Activated T-cell treated with anti-CD3 and anti-CD28 coated beads for 24 hours (primary cell): Measurements from ENCODE around the gene LAMC3.

ENCODE experiments used
- DNase-seq: peaks from one replicate; pipeline ENCODE4 v3.0.0-alpha.2; 2020; ENCODE audit warnings: low read depth

The LAMC3 gene

DNA sequence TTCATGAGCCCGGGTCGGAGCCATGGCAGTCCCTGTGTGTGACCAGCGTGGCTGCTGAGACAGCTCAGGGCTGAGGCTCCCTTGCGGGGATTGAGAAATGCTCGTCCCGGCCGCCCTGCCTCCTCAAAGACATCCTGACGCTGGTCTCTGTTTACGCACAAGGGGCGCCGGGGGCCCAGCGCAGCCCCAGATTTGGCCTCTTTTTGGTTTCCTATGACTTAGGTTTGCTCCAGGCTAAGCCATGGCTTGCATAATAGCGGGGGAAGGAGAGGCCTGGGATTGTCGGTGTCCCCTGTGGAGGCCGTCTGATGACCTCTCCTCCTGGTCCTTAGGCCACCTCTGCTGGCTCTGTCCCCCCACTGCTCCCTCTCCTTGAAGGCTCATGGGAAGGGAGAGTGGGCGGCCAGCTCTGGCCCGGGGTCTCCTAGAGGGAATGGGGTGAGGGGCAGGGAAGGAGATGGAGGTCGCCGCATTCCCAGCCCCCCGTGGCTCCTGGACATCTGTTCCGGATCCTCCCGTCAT is 3.5 kb downstream of the LAMC3 start:
- no peak for DNase-seq

DNA sequence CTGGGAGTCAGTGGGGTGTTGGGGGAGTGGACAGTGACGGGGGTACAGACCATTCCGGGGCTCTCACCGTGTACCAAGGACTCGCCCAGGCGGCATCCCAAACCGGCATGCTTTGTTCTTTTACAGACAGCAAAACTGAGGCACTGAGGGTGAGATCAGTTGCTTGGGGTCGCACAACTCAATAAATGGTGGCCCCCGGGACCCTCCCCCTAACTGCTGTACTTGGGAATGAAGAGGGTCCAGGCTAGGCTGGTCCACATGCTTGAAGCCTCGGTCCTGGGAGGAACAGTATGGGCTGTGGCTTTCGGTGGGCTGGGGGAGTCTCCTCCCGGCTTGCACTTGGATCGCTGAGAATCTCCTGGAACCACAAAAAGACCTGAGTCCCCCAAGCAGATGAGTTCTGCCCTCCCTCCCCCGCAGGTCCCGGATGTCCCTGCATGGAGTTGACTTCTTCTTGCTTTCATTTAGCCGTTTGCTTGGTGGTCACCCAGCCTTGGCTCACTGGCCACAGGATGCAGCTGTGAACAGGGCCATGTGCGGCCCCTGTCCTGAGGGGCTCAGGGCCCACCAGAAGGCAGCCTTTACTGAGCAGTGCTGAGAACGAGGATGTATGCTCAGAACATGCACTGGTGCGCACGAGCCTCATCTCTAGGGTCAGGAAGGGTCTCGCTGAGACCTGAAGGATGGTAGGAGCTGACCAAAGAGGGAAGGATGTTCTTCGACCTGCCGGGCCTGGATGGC is 4.2 kb downstream of the LAMC3 start:
- DNase-seq = no peak

DNA sequence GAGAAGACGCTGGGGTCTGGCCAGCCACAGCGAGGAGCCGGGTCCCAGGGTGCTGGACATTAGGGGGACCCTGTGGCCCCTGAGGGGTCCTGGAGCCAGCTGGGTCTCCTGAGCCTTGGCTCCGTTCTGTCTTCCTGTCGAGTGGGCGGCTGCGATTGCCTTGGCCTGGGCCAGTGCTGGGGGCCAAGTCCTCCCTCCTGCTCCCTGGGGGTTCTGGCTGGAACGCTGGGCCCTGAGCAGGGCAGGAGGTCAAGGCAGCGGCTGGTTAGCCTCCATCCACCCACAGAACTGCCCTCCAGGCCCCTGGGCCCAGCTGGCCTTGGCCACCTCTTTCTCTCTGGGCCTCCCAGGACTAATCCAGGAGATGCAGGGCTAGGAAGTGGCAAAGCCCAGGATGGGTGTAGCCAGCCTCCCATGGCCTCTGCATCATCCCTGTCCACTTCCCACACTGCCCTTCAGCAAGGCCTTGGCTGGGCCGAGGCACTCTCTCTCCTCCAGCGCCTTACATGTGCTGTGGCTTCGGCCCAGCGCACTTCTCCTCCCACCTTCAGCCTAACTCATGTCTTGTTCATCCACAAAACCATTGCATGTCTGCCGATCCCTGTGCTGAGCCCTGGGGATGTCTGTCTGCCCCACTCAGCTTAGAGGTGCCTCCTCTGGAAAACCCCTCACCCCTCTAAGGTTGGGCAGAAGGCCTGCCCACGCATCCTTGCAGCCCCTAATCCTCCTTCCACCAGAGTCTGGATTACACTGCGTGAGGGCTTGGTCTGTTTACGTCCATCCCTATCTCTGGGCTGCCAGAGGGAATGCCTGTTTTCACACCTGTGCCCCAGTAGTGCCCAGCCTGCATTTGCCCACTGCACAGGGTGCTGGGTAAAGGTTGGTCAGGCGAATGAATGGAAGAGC is 5.0 kb downstream of the LAMC3 start:
- no peak for DNase-seq

DNA sequence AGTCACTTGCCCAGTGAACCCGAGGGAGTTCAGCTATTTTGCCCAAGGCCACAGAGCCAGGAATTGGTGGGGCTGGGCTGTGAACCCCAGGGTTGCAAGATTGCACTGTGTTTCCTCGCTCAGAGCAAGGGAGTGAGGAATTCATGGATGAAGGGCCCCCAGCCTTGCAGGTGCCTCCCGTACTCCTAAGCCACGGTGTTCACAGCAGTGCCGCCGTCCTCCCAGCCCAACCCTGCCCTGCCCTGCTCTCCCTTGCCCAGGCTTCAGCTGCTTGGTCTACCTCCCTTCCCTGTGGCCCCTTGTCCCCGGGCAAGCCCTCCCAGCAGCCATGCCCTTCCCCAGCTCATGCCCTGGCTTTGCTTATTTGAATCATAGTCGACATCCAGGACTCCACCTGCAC is 6.1 kb downstream of the LAMC3 start:
- DNase-seq = no peak

DNA sequence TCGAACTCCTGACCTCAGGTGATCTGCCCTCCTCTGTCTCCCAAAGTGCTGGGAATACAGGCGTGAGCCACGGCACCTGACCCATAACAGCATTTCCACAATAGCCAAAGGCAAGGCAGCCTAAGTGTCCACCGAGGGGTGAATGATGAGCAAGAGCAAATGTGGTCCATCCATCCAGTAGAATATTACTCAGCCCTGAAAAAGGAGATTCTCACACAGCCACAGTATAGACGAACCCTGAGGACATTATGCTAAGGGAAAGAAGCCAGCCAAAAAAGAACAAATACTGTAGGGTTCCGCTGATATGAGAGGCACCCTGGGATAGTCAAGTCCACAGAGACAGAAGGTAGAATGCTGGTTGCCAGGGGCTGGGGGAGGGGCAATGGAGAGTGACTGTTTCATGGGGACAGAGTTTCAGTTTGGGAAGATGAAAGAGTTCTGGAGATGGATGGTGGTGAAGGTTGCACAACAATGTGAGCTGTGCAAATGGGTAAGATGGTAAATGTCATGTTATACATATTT is 7.0 kb downstream of the LAMC3 start:
- DNase-seq = no peak

DNA sequence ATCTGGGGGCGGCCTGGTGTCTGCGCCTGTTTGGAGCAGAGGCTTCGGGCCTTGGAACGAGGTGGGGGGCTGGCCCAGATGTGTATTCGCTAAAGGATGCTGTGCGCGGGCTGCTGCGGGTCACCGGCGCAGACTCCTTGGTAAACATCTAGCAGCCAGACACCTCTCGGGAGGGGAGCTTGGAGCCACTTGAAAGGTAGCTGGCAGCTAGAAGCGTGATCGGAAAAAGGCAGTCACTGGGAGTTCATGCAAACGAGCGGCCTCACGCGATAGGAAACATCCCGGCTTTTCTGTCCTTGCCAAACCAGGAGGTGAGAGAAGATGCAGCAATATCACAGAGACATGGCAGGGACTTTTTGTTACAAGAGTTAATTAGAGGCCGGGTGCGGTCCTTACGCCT is 8.1 kb downstream of the LAMC3 start:
- no peak for DNase-seq

DNA sequence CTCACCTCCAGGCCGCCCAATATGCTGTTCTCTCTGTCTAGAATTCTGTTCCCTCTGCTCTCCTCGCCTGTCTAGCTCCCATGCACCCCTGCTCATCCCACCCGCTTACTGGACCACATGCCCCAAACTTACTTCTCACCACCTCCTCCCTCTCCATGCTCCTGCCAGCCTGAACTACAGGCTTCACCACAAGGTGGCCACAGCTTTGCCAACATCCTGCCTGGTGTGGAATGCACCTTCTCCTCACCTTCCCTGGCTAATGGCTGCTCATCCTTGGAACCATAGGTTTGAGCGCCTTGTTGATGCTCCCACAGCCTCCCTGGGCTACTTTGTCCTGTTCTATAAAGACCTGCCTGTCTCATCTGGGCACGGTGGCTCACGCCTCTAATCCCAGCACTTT is 9.6 kb downstream of the LAMC3 start:
- DNase-seq = no peak

DNA sequence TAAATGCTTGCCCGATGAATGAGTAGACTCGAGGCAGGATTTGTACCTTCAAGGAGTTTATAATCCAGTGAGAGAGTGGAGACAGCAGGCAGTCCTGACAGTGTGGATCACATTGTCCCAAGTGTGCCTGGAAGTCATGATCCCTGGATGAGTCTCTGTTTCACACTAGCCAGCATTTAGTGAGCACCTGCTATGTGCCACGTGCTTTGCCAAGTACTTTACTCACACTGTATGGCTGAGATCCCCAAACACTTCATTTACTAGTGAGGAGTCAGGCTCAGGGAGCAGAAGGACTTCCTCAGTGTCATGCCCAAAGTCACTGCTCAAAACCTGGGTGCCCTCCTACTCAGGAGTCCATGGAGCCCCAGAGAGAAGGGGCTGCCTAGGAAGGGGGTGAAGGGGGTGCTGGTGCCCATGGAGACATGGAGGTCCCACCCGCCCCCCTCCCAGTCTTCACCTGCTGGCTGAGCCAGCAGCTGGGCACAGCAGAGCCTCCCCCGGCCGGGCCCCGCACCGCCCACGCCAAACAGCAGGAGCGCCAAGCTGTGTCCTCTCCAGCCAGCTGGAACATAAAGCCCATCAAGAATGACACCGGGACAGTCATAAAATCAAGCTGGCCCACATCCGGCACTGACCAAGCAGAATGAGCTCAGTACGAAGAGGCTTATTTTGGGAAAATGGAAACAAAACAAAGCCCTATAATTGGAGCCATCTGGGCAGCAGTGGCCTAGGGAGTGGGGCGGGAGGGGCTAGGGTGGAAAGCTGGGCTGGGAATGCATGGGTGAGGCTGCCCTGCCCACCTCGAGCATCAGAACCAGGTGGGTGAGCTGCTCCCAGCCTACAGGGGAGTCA is 10.6 kb downstream of the LAMC3 start:
- no peak for DNase-seq

DNA sequence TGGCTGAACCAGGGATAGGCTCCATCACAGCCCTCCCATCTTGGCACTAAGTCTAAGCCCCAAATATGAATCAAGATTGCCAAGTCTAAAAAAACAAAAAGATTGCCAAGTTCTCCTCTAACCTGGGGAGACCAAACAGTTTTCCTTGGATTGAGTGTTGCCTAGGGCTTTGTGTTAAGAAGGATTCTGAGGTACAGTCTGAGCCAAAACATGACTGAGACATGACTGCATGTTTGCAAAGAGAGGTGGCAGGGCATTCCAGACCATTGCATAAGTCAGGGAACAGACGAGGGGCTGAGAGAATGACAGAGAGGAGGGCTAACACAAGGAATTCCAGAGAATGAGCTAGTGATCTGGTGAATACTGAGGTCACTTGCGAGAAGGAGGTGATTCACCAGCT is 11.4 kb downstream of the LAMC3 start:
- no peak for DNase-seq

DNA sequence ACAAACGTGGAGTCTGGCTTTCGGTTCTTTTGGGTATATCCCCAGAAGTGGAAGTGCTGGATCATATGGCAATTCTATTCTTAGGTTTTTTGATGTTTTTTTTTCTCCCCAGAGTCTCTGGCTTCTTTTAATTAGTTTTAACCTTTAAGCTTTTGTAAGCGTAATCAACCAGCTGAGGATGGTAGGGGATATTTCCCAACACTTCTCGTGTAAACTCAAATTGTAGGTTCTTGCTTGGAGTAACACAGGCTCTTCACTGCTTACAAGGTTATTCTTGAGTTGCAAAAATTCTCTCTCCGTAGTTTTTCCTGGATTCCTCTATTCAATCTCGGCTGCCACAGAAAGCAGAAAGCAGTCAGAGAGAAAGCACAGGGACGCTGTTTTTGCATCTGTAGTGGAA is 11.9 kb downstream of the LAMC3 start:
- DNase-seq = no peak

DNA sequence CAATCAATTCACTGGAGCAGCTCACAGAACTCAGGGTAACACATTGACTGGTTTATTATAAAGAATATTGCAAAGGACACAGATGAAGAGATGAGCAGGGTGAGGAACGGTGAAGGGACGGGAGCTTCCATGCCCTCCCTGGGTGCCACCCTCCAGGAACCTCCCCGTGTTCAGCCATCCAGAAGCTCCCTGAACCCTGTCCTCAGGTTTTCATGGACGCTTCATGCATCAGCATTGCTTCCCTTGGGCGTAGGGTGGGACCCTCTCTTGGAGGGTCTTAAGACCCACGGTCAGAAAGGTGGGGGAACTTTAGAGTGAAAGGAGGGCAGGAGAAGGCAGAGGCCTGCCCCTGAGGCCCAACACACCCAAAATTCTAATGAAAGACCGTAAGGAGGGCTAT is 12.8 kb downstream of the LAMC3 start:
- DNase-seq = no peak

DNA sequence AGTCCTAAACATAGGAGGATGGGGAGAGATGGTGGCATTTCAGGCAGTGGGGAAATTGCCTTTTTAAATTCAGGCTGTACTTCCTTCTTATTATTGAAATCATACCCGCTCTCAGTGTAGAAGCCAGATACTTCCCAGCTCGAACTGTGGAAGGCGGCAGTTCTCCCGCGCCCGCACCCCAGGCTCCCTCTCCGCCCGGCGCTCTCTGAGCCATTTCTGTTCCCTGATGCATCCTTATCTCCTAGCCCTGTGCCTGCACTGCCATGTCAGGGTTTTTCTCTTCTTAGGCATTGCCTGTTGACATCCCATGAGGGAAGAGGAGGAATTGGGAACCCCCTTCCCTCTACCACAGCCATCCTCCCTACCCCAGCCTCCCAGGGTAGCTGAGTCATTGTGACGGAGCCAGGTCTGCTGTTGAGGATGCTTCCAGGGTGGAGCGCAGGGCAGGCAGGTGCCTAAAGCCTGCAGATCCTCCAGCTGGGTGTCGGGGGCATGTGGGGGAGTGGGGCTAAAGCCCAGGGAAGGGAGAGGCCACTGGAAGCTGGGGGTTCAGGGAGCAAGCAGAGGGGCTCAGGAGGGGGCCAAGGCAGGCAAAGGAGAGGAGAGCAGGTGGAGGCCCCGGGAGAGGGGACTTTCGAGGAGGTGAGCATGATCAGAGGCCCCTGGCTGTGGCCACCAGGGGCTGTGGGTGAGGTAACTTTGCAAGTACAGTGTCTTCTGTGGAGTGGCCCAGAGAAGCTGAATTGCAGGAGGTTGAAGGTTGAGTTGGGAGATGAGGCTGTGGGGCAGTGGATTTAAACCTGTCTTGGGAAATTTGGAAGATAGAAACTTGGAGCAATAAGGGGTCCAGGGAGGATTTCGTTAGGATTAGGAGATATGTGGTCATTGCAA is 16.2 kb downstream of the LAMC3 start:
- no peak for DNase-seq

DNA sequence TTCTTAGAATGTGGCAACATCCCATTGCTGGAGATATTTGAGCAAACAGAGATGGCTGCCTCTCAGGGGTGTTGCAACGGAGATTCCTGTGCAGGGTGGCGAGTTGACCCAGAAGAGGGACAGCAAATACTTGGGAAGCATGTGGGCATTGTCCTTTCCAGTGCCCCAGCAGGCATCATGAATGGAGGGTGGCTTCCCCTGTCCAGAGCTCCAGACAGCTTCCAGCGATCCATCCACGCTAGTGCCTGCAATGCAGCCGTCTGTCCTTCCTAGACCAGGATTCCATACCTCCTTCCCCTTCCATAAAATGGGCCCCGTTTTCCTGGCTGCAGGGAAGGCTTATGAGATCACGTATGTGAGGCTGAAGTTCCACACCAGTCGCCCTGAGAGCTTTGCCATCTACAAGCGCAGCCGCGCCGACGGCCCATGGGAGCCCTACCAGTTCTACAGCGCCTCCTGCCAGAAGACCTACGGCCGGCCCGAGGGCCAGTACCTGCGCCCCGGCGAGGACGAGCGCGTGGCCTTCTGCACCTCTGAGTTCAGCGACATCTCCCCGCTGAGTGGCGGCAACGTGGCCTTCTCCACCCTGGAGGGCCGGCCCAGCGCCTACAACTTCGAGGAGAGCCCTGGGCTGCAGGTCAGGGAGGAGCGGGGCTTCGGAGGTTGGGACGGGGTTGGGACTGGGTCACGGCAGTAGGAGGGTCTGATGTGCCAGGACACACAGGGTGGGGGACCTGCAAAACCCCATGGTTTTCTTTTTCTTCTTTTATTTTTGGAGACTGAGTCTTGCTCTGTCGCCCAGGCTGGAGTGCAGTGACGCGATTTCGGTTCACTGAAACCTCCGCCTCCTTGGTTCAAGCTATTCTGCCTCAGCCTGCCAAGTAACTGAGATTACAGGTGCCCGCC is 17.2 kb downstream of the LAMC3 start:
- no peak for DNase-seq

DNA sequence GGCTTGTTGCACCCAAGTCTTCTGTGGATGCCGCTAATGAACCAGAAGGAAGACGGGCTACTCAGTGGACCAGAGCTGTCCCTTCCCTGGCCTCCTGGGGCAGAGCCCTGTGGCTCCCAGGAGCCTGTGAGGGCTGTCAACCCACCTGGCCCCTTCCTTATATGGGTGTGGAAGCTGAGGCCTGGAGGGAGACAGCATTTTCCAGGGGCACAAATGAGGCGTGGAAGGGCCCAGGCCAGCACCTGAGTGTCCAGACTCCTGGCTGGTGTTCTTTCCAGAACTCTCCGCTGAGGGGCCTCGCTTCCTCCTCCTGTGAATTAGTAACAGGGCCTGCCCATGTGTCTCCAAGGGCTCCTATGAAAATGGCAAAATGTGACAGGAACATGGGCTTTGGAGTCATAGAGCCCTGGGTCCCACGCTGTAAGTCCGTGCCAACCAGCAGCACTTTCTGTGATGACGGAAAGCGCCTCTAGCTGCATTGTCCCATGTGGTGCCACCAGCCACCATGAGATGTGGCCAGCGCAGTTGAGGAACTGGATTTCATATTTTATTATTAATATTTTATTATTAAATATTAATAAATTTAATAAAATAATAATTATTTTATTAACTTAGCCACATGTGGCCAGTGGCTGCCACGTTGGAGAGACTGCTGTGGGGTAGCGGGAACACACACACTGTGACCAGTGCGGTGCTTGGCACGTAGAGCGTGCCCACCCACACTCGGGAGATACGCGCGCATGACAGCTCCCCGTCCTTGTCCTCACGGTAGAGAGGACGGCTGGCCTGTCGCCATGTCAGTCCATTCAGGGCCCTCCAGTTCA is 18.3 kb downstream of the LAMC3 start:
- DNase-seq = no peak

DNA sequence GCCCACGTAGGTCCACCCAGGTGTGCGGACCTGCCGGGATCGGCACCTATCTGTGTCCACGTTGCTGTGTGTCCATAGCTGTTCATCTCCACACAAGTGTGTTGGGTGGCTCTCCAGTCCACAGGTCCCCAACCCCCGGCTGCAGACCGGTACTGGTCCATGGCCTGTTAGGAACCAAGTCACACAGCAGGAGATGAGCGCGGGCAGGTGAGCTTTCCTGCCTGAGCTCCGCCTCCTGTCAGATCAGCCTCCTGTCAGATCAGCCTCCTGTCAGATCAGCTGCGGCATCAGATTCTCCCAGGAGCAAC is 18.9 kb downstream of the LAMC3 start:
- DNase-seq = no peak

DNA sequence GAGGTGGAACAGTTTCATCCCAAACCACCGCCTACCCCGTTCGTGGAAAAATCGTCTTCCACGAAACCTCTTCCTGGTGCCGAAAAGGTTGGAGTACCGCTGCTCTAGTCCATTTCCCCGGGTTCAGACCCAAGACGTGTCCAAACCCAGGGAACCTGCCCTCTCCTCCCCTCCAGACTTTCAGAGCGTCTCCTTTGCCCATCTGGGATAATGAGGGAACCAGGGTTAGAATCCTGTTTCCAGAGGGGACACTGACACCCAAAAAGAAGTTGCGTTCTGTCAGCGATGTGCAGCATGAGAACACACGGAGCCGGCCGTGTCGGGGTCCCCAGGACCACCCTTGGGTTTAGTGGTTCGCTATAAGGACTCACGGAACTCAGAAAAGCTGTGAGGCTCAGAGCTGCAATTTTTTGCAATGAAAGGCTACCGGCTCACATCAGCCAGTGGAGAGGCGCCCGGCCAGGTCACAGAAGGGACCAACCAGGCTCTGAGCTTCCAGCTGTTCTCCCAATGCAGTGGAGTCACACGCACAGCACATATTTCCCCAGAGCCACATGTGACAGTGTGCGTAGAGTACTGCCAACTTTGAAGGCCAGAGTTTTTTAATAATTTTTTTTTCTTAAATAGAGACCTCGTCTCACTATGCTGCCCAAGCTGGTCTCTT is 19.4 kb downstream of the LAMC3 start:
- no peak for DNase-seq

DNA sequence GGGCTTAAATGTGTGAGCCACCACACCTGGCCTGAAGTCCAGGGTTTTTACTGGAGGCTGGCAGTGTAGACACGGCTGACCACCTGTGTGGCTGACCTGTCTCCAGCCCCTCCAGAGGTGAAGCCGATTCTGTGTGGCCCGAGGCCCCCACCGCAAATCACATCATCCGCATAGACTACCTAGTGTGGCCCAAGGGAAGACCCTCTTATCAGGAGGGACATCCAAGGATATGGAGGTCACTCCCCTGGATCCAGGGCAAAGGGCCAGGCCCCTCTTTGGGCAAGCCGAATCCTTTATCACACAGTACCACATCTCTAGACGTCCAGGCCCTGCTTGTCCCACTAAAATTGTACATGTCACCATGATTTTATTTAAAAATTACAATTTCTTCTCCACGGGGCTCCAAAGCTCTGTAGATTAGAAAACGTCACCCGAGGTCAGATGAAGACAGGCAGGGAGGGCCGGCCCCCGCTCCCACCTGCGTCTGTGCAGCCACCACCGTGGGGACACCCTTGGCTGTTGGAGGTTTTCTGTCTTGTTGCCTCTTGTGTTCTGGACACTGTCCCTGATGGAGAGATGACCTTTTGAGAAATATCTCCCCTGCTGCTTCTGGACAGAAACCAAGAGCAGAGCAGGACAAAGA is 20.1 kb downstream of the LAMC3 start:
- no peak for DNase-seq

DNA sequence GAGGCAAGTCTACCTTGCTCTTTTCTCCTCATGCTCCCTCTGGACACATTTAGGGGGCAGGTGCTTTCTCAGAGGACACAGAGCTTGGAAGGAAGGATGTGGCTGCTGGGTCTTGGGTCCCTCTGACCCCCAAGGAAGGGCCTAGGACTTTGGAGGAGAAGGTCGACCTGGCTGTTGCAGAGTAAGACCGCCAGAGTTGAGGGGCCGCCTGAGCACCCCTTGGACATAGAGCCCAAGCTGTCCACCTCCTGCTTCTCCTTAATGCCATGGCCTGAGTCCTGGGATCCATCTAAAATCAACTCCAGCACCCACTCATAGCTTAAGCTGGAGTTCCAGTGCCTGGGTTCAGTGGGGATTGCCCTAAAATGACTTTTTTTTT is 20.6 kb downstream of the LAMC3 start:
- DNase-seq = no peak
